Endothelial cell of umbilical vein (primary cell): ENCODE data around the gene GPA33. TPM values are rescaled to one million over a fixed set of nuclear protein-coding genes. Genes with fewer than 3 reads are reported as not detected.

Source experiments
- BruUV-seq: library from RNA; stranded (reverse); fragments of 400-500 nt; replicated peaks from 2 replicates; lab custom pipeline; 2021; lab: Mats Ljungman, UMichigan
- CTCF ChIA-PET: fragments of 300-600, 350-600 bp; sonication (Branson Sonifier 250); formaldehyde crosslinking; loops from one replicate; lab custom pipeline; 2021; ENCODE audit warnings: antibody characterized with exemption, inconsistent platforms; lab: Charles Lee
- POLR2A ChIA-PET: fragments of 300-600, 350-600 bp; sonication (Branson Sonifier 250); formaldehyde crosslinking; loops from one replicate; lab custom pipeline; 2021; ENCODE audit warnings: antibody characterized with exemption, inconsistent platforms; lab: Charles Lee
- DNase-seq: peaks from one replicate; pipeline ENCODE4 v3.0.0-alpha.2; 2011; ENCODE audit warnings: low read depth, low spot score
- FAIRE-seq: peaks from 2 replicates; lab custom pipeline; 2011; peaks lifted over from hg19 to GRCh38; lab: Jason Lieb, UNC
- H2AFZ ChIP-seq: 2 replicates; pipeline ENCODE4 v1.6.0; 2012; ENCODE audit warnings: low read depth, low read length, control low read depth, inconsistent platforms
- H3K27ac ChIP-seq: 2 replicates; pipeline ENCODE4 v1.5.1; 2011; ENCODE audit warnings: low read depth, mild to moderate bottlenecking, control low read depth, low read length, moderate library complexity; ENCODE audit not compliant: insufficient read depth
- H3K27me3 ChIP-seq, 2 experiments: 2 replicates each; pipeline versions ENCODE4 v1.6.0 to v1.6.1; 2011; ENCODE audit warnings: low read length in 2 of 2, mixed read lengths in 1 of 2; ENCODE audit not compliant: control insufficient read depth in 2 of 2, insufficient read depth in 2 of 2
- H3K36me3 ChIP-seq, 2 experiments: 2 replicates in 1 of 2; 3 replicates in 1 of 2; pipeline ENCODE4 v1.5.1; 2011; ENCODE audit warnings: low read length in 2 of 2, mild to moderate bottlenecking in 1 of 2, moderate library complexity in 1 of 2; ENCODE audit not compliant: control insufficient read depth in 2 of 2, insufficient read depth in 2 of 2; ENCODE audit errors: extremely low read depth in 1 of 2
- H3K4me1 ChIP-seq: 3 replicates; pipeline ENCODE4 v1.5.1; 2011; ENCODE audit warnings: mild to moderate bottlenecking, low read length; ENCODE audit not compliant: control insufficient read depth, insufficient read depth; ENCODE audit errors: extremely low read depth
- H3K4me2 ChIP-seq: 2 replicates; pipeline ENCODE4 v1.6.1; 2011; ENCODE audit warnings: low read length, control low read depth, mixed read lengths; ENCODE audit not compliant: insufficient read depth
- H3K4me3 ChIP-seq, 3 experiments: fragments of 200-600 bp in 1 of 3; sonication (generic), shearing (Covaris generic) in 1 of 3; replicated peaks in 1 of 3; 2 replicates each; pipeline ENCODE4 v1.5.1; 2011 to 2016; ENCODE audit warnings: control low read depth in 3 of 3, low read length in 3 of 3, mild to moderate bottlenecking in 2 of 3, inconsistent platforms in 1 of 3, low read depth in 1 of 3, moderate library complexity in 1 of 3; ENCODE audit not compliant: insufficient read depth in 1 of 3
- H3K79me2 ChIP-seq: 2 replicates; pipeline ENCODE4 v1.6.0; 2012; ENCODE audit warnings: low read length, inconsistent platforms; ENCODE audit not compliant: control insufficient read depth, insufficient read depth
- H3K9ac ChIP-seq: replicated peaks from 2 replicates; pipeline ENCODE3; 2011; ENCODE audit warnings: low read length, control low read depth; ENCODE audit not compliant: insufficient read depth; ENCODE audit errors: extremely low read depth
- H3K9me1 ChIP-seq: replicated peaks from 3 replicates; pipeline ENCODE4 v1.6.0; 2011; ENCODE audit warnings: mild to moderate bottlenecking, low read length; ENCODE audit not compliant: control insufficient read depth, insufficient read depth; ENCODE audit errors: extremely low read depth
- H3K9me3 ChIP-seq: replicated peaks from 2 replicates; pipeline ENCODE4 v1.5.1; 2012; ENCODE audit warnings: low read length, inconsistent platforms; ENCODE audit not compliant: control insufficient read depth, insufficient read depth
- H4K20me1 ChIP-seq: replicated peaks from 2 replicates; pipeline ENCODE3; 2011; ENCODE audit warnings: mild to moderate bottlenecking, low read length; ENCODE audit not compliant: control insufficient read depth, insufficient read depth; ENCODE audit errors: extremely low read depth
- CTCF ChIP-seq, 2 donors: IDR thresholded peaks; 1 replicate in 1 of 2; 2 replicates in 1 of 2; pipeline ENCODE4 v1.5.1; 2011; ENCODE audit warnings: low read length in 2 of 2, mild to moderate bottlenecking in 2 of 2, moderate library complexity in 2 of 2, control low read depth in 1 of 2, inconsistent platforms in 1 of 2, low read depth in 1 of 2; ENCODE audit not compliant: insufficient read depth in 1 of 2; ENCODE audit errors: extremely low read depth in 1 of 2
- FOS ChIP-seq: IDR thresholded peaks from 2 replicates; pipeline ENCODE4 v1.6.1; 2011; ENCODE audit warnings: mild to moderate bottlenecking, low read length, moderate library complexity, borderline replicate concordance; ENCODE audit not compliant: insufficient read depth
- GATA2 ChIP-seq: IDR thresholded peaks from 2 replicates; pipeline ENCODE4 v1.7.0; 2011; ENCODE audit warnings: low read depth, mild to moderate bottlenecking, moderate library complexity, mixed read lengths, low read length; ENCODE audit not compliant: insufficient read length, insufficient read depth
- JUN ChIP-seq: IDR thresholded peaks from 2 replicates; pipeline ENCODE4 v1.6.1; 2011; ENCODE audit warnings: borderline replicate concordance, low read depth; ENCODE audit not compliant: insufficient read length, insufficient read depth
- MAX ChIP-seq: IDR thresholded peaks from 2 replicates; pipeline ENCODE4 v1.6.1; 2011; ENCODE audit not compliant: insufficient read depth, insufficient read length
- MYC ChIP-seq: IDR thresholded peaks from one replicate; pipeline ENCODE4 v1.6.1; 2011; ENCODE audit warnings: mild to moderate bottlenecking, low read depth, low read length
- POLR2A ChIP-seq: IDR thresholded peaks from 2 replicates; pipeline ENCODE4 v1.6.1; 2012; ENCODE audit warnings: low read depth, mild to moderate bottlenecking, control low read depth, low read length
- POLR2AphosphoS5 ChIP-seq: IDR thresholded peaks from 2 replicates; pipeline ENCODE4 v1.6.1; 2012; ENCODE audit warnings: low read depth, mild to moderate bottlenecking, control low read depth, low read length, moderate library complexity; ENCODE audit not compliant: insufficient read depth
- dilution Hi-C: fragments of 300-500 bp; cut with MboI; formaldehyde crosslinking; loops from one replicate; pipeline ENCODE4 v1.15.0; 2019; ENCODE audit warnings: low sequenced_read_pairs; ENCODE audit not compliant: extremely low pct_ligation_motif_present
- intact Hi-C: fragments of 100-400 bp; cut with micrococcal nuclease; formaldehyde crosslinking; loops from one replicate; pipeline ENCODE4 v1.10.0; 2022
- polyA plus RNA-seq, 4 experiments: library from polyadenylated mRNA; depleted of rRNA in 3 of 4; stranded (reverse) in 3 of 4; unstranded in 1 of 4; fragments of >200 nt; gene quantifications; 2 replicates each; pipeline versions ENCODE4 v1.2.1 to v1.2.3, GENCODE V29; 2011 to 2012; ENCODE audit warnings: missing spikeins in 1 of 4
- total RNA-seq: library from RNA; stranded (reverse); gene quantifications from 2 replicates; pipeline ENCODE4 v1.2.3, GENCODE V29; 2021

GPA33 gene
- total and polyA plus RNA-seq, 2 donors (not counting 3 experiments of a cell fraction or from before 2014, with no cell fraction given), result not detected

DNA sequence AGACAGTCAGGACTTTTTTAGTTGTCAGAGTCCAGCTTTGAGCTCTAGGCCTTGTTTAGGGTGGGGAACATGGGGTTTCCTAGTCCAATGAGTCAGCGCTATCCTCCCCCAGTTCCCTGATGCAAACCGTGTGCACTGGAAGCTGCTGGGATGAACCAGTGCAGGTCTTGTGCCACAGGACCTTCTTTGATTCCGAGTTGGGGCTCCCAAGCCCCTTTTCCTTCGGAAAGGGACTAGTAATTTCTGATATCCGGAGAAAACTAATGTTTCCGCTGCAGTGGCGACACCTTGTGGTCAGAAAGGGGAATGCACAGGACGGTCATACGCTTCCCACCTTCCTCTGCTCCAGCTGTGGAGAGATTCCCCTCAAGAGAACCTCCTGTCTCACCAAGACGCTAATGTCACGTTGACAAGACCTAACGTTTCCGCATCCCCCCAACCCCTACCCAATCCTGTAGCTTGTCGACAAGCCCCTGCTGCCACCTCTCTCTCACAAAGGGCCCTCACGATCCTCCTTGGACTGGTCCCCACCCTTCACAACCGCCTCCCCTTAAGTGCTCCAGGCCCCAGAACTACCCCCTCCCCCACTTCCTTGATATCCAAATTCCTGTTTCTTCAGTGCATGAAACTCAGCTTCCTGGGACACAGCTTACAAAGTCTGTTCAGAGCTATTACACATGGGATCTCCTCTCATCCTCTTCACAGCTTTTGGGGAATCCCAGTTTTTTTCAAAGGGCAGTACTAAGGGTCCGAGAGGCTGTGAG is 30.9 kb downstream of the GPA33 start:
- Histone ChIP-seq H2AFZ (peak overlapping the region; percentile 96), H3K27me3 (peaks cover 0 to 1% of the 10 kb centered on the region in 2 experiments), H4K20me1 (no peaks in the 10 kb centered on the region), H3K27ac (no peak overlapping the region), H3K4me2 (peak overlapping the region; percentile 60), H3K36me3 (no peaks in the 10 kb centered on the region), H3K9me3 (no peaks in the 10 kb centered on the region), H3K4me3 (no peak overlapping the region), H3K9ac (no peak overlapping the region), H3K4me1 (peaks cover 3% of the 10 kb centered on the region), H3K79me2 (no peaks in the 10 kb centered on the region), H3K9me1 (no peaks in the 10 kb centered on the region)
- dilution Hi-C loops, result no loop called here
- POLR2A ChIA-PET, result no interaction called here
- DNase-seq (peak; percentile 54), FAIRE-seq (peak; percentile 90)
- CTCF ChIA-PET, result interaction anchor here (0.6 to 12.6 kb wide), 39 partner anchors 8 to 1746 kb away, joined by 3 to 509 read pairs (median 4); partner anchors contain the start of genes CREG1 and TADA1
- BruUV-seq, result no TSS peak
- TF ChIP-seq CTCF (IDR thresholded peaks at IDR 0.05; ENCODE audit: extremely low read depth in 1 of 2, insufficient read depth in 1 of 2, low read depth in 1 of 2, low read length in 2 of 2) (peak; percentile 93 to 96), MAX (no peak), FOS (peak; percentile 18), MYC (no peak), POLR2A (no peak), GATA2 (no peak), POLR2AphosphoS5 (no peak), JUN (no peak)
- intact Hi-C loops, result loop anchor here (1.0 to 5.0 kb wide), 5 partner anchors 149 to 1134 kb away; no protein-coding TSS in a partner anchor
